Measurements from ENCODE around the gene ZNF165.
"Not testable (repeated sequence)": the region's sequence is repeated elsewhere in the genome, so short reads cannot be mapped to it uniquely, and the experiment has no call there.

DNA sequence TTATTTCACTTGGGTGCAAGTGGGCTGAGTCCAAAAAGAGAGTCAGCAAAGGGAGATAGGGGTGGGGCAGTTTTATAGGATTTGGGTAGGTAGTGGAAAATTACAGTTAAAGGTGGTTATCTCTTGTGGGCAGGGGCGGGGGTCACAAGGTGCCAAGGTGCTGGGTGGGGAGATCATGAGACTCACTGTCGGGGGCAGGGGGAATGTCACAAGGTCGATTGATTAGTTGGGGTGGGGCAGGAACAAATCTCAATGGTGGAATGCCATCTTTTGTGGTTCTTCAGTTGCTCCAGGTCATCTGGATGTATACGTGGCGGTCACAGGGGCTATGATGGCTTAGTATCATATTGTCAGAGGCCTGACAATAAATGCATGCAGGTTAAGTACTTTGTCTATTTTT, 41.9 kb downstream of the ZNF165 start:
- TF ChIP-seq POLR2A (IDR thresholded peaks at IDR 0.05; ENCODE audit: extremely low read depth, insufficient read length); CTCF (IDR thresholded peaks at IDR 0.05; ENCODE audit: low read depth, low read length); MYC (IDR thresholded peaks at IDR 0.05; ENCODE audit: low read depth, low read length); MAX (IDR thresholded peaks at IDR 0.05; ENCODE audit: low read depth, low read length): not testable (repeated sequence)

Measured in NB4 (cell line).